Measurements from ENCODE around the gene GABARAPL2.
"Not testable (repeated sequence)": the region's sequence is repeated elsewhere in the genome, so short reads cannot be mapped to it uniquely, and the experiment has no call there.

GABARAPL2 gene

GRCh38 chr16:75590920-75591843 lies 25.0 kb downstream of the GABARAPL2 start:
- peak in 25 of 56 donors; percentile 5 to 48 (median 22) for DNase-seq

- not testable (repeated sequence) for DNase-seq
Measured at GRCh38 chr16:75591927-75592326, 25.7 kb downstream of the GABARAPL2 start.

GRCh38 chr16:75593308-75593707 lies 27.1 kb downstream of the GABARAPL2 start:
- DNase-seq = no peak

DNA sequence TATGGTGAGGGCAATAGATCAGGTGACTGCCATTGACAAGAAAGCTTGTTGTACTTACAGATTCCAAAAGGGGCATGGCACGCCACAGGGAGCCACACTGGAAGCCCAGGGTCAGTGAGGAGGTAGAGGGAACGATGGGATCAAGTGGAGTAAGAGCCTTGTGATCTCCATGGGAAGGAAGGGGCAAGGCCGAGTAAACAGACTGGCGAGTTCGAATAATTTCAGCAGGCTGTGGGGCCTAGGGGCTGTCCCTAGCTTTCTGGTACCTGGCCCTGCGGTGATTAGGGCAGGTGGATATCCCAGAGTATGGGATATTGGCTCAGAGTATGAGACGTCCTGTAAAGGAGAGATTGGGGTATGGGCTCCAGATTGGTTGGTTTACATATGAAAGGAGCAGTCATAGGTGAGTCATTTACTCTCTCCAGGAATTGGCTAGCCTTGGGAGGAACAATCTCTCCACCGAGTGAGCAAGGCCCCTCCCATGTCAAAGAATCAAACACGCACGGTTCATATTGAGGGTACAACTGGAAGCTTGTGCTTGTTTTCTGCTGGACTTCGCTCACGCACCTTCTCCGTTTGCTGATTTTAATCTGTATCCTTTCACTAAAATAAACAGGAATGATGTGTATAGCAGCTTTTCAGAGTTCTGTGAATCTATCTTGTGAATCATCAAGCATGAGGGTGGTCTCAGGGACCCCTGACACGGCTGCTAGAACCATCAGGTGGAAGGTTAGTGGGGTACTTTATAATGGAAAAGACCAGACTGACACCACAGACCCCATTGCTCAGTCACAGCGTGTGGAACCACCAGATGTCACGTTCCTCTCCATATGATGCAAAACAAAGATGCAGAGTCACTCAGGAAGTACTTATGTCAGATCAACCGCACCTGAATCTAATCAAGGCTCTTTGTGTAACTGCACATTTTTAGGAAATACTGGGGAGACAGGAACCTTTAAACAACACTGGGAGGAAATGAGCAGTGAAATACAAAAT lies 27.9 kb downstream of the GABARAPL2 start:
- no peak for DNase-seq

GRCh38 chr16:75599452-75600277 lies 33.5 kb downstream of the GABARAPL2 start:
- DNase-seq = peak in 1 of 56 donors; percentile 7

DNA sequence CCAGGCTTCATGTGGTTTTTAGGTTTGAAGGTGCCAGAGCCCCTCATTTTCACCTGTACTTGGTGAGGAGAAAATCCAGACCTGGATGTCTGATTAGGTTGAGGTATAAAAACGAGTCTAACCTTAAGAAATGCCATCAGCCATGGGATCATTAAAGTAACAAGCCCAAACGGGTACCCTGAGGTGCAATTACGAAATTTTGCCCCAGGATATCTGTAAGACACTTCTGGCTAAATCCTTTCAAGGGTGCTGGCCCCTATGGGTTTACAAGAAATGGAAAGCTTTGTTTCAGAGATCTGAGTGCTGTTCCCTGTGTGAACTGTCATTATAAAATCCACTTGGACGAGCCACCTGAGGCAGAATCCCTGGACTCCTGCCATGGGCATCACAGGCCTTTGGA lies 37.1 kb downstream of the GABARAPL2 start:
- DNase-seq = no peak

GRCh38 chr16:75606507-75606906 lies 40.3 kb downstream of the GABARAPL2 start:
- DNase-seq = no peak

DNA sequence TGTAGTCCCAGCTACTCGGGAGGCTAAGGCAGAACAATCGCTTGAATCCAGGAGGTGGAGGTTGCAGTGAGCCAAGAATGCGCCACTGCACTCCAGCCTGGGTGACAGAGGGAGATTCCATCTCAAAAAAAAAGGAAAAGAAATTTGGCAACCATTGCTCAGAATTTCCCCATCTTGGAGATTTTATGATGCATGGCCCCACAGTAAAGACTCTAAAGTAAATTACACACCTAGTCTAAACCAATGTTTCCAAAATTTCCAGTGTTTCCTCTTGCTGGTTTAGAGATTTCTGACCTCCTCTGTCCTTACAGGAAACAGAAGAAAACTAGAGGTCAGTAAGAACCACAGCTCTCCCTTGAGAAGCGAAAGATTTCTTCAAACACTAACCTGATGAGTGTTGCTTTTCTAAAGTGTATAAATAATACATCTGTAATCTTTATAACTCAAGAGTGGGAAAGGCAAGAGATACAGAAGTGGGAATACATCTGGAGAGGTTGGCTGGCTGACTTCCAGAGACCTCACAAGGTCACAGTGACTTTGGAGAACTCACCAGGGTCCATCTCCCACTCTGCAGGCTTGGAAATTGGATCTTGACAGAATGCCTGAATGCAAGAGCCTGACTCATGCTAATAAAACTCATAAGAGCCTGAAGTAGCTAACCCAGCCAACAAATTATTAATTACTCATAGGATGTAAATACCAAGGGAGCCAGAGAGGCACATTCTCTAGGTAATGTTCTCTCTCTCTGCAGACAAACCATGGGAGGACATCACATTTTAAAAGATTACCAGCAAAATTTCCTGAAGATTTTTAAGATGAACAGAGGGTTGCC lies 48.1 kb downstream of the GABARAPL2 start:
- DNase-seq = no peak

DNA sequence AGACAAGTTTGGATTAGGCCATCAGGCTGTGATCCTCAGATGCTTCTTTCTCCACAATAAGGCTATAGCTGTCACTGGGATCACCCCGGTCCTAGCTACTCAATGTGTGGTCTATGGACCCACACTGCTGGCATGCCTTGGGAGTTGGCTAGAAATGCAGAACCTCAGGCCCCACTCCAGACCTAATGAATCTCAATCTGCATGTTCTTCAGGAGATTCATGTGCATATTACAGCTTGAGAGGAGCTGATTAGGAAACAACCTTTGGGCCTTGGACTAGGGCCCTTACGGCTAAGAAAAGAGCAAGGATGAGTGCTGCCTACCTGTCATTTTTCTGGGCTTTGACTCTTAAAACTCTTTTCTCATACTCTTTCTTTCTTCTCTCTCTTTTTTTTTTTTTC lies 49.4 kb downstream of the GABARAPL2 start:
- DNase-seq = no peak

DNA sequence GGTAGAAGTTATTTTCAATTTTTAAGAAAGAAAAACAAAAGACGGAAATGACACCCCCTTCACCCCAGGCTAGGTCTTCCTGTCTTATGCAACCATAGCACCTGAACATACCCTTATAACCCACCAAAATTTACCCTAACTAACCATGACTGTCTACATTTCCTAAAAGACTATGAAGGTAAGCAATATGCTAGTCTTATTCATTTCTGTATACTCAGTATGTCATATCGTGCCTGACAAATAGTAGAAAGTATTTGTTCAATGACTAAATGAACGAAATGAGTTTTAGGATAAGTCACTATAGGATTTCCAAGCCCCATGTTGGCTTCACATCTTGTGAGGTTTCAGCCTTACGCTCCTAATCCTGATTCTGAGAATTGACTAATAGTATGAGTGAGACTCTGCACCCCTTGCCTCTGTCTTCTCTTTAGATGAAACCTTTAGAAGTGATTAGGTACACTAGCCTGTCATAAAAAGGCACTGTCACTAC lies 50.4 kb downstream of the GABARAPL2 start:
- no peak for DNase-seq

DNA sequence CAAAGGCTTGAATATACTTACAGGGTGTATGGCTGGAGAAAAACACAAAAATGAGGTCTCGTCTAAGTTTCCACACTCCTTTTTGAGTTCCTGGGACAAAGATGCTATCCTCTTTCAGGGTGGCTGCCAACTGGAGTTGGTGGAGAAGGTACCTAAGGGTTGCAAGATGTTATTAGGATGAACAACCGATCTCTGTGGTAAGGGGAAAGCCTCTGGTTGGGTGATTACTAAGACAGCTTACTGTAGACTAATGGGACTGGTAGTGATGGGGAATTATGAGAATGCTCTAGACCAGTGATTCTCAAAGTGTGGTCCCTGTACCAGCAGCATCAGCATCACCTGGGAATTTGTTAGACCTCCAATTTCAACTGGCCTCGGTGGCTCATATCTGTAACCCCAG lies 50.9 kb downstream of the GABARAPL2 start:
- no peak for DNase-seq

DNA sequence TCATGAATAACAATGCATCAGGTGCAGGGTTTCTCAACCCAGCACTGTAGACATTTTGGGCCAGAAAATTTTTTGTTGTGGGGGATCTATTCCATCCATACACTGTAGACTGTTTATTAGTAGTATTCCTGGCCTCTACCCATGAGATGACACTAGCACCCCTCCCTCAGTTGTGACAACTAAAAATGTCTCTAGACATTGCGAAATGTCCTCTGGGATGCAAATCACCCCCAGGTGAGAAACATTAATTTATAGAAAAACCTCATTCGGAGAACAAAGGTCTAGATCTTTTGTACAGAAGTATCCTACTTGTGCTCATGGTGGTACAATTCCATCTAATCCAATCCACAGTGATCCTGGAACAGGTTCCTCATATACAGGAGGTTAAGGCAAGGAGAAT lies 52.6 kb downstream of the GABARAPL2 start:
- DNase-seq = no peak

- DNase-seq = no peak
Measured at GRCh38 chr16:75620326-75621169, 54.4 kb downstream of the GABARAPL2 start.

GRCh38 chr16:75621170-75621477 lies 54.9 kb downstream of the GABARAPL2 start:
- DNase-seq = no peak

DNA sequence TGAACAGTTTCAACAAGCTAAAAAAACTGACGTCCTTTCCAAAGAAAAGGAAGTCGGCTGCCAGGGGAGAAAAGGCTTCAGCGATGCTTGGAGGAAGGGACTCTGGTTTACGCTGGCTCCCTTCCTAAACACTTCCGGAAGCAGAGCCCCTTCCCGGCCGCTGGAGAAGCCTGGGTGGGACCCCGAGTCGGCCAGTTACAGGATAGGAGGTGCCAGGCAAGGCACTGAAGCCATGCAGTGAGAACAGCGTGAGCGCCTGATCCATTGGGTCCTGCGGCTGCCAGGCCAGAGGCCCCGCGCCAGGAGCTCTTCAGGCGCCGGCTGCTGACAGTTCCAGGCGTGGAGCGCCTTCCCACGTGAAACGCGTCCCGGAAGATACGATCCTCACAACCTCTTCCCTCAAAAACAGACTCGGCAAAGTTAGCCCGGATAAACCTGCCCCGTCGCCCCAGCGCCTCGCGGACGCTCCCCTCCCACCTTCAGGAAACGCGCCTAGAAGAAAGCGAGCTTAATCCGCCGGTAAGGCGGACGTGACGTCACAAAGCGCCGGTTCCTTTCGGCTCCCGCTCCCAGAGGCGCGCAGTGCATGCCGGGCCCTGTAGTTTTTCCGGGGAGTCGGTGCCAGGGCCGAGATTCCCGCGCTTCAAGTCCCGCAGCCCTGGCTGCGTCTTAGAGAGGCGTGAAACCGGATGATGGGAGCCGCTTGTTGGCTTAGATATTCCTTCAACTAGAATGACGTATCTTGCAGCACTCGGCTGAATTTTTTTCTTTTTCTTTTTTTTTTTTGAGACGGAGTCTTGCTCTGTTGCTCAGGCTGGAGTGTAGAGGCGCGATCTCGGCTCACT lies 56.8 kb downstream of the GABARAPL2 start, which contains the start of gene ADAT1:
ADAT1 (minus strand) TSS at position 521 of the 845 bp plus-strand sequence. CDS start 2,482 bp downstream, outside the sequence.
- DNase-seq = peak; percentile 64 to 99 (median 93)

DNA sequence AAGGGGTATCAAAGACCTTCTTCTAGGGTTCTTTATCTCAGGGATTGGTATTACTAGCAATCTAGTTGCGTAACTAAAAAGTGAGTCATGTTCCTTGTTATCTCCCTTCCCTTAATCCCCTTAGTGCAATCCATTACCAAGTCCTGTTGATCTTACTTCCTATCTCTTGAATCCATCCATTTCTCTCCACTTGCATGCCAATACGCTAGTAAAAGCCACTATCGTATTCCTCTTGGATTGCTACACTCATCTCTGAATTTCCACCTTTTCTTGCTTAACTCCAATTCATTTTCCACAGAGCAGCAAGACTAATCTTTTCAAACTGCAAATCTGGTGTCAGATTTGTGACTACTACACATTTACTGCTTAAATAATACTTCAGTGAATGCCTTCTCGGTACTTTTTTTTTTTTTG lies 58.7 kb downstream of the GABARAPL2 start:
- no peak for DNase-seq

DNA sequence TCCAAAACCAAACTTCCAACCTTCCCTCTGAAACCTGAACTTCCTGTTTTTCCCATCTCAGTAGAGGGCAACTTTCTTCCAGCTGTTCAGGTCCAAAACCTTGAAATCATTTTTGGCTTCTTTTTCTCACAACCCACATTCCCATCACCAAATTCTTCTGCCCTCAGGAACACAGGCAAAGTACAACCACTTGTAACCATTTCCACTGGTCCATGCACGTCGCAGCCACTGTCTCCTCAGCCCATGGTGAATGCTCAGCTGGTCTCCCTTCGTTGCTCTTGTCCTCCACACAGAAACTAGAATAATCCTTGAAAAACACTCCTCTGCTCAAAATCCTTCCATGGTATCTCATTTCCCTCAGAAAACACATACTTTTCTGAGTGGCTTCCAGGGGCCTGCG lies 60.6 kb downstream of the GABARAPL2 start:
- DNase-seq = no peak
